HepG2 (cell line): ENCODE data around the gene CPLANE1.

Experiments used
- BHLHE40 ChIP-seq: IDR thresholded peaks from 2 replicates; pipeline ENCODE4 v1.6.1; 2011; ENCODE audit warnings: low read length, improper control_type of control experiment
- CTCF ChIP-seq: sonication (generic); formaldehyde crosslinking; IDR thresholded peaks from 2 replicates; pipeline ENCODE4 v1.5.0; 2020; ENCODE audit warnings: mild to moderate bottlenecking, missing genetic modification reagents, moderate library complexity
- ESRRA ChIP-seq: sonication (generic); formaldehyde crosslinking; IDR thresholded peaks from 2 replicates; pipeline ENCODE4 v1.5.1; 2020; ENCODE audit warnings: mild to moderate bottlenecking, low read depth, missing genetic modification reagents
- KAT8 ChIP-seq: IDR thresholded peaks from 2 replicates; pipeline ENCODE4 v1.6.1; 2016; ENCODE audit warnings: missing genetic modification reagents, missing compliant biosample characterization
- RBAK ChIP-seq: sonication (generic); formaldehyde crosslinking; IDR thresholded peaks from 2 replicates; pipeline ENCODE4 v1.5.1; 2020; ENCODE audit warnings: mild to moderate bottlenecking, missing genetic modification reagents
- SP1 ChIP-seq, 2 experiments: fragments of 450-650 bp in 1 of 2; sonication (generic) in 1 of 2; formaldehyde crosslinking in 1 of 2; IDR thresholded peaks; 2 replicates each; pipeline versions ENCODE4 v1.4.0 to v1.6.1; 2016 to 2020; ENCODE audit warnings: missing genetic modification reagents in 1 of 2
- ZNF224 ChIP-seq: sonication (generic); formaldehyde crosslinking; IDR thresholded peaks from 2 replicates; pipeline ENCODE4 v1.5.0; 2020; ENCODE audit warnings: mild to moderate bottlenecking, missing genetic modification reagents
- TF ChIP-seq, protein P1 (sequence below): sonication (generic); formaldehyde crosslinking; IDR thresholded peaks from 2 replicates; pipeline ENCODE4 v1.4.0; 2020; ENCODE audit warnings: missing genetic modification reagents
- TF ChIP-seq, protein P2 (sequence below), 2 experiments: sonication (generic) in 1 of 2; formaldehyde crosslinking in 1 of 2; IDR thresholded peaks; 2 replicates each; pipeline versions ENCODE4 v1.4.0 to v1.6.1; 2018 to 2020; ENCODE audit warnings: missing genetic modification reagents in 2 of 2, borderline replicate concordance in 1 of 2, low read depth in 1 of 2, mild to moderate bottlenecking in 1 of 2, missing biosample characterization in 1 of 2

GRCh38 chr5:37170856-37171255 lies 78.3 kb downstream of the CPLANE1 start:
- TF ChIP-seq, protein P1, sequence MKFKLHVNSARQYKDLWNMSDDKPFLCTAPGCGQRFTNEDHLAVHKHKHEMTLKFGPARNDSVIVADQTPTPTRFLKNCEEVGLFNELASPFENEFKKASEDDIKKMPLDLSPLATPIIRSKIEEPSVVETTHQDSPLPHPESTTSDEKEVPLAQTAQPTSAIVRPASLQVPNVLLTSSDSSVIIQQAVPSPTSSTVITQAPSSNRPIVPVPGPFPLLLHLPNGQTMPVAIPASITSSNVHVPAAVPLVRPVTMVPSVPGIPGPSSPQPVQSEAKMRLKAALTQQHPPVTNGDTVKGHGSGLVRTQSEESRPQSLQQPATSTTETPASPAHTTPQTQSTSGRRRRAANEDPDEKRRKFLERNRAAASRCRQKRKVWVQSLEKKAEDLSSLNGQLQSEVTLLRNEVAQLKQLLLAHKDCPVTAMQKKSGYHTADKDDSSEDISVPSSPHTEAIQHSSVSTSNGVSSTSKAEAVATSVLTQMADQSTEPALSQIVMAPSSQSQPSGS (CRISPR knock-in tag), result no peak
- TF ChIP-seq RBAK (CRISPR knock-in tag), result no peak
- no peak for TF ChIP-seq SP1 (IDR thresholded peaks at IDR 0.05)
- no peak for TF ChIP-seq SP1 (CRISPR knock-in tag; IDR thresholded peaks at IDR 0.05)
- no peak for TF ChIP-seq ESRRA (CRISPR knock-in tag)
- TF ChIP-seq BHLHE40, result no peak
- no peak for TF ChIP-seq ZNF224 (CRISPR knock-in tag)
- TF ChIP-seq CTCF (CRISPR knock-in tag), result no peak
- no peak for TF ChIP-seq KAT8 (CRISPR knock-in tag)
- TF ChIP-seq, protein P2, sequence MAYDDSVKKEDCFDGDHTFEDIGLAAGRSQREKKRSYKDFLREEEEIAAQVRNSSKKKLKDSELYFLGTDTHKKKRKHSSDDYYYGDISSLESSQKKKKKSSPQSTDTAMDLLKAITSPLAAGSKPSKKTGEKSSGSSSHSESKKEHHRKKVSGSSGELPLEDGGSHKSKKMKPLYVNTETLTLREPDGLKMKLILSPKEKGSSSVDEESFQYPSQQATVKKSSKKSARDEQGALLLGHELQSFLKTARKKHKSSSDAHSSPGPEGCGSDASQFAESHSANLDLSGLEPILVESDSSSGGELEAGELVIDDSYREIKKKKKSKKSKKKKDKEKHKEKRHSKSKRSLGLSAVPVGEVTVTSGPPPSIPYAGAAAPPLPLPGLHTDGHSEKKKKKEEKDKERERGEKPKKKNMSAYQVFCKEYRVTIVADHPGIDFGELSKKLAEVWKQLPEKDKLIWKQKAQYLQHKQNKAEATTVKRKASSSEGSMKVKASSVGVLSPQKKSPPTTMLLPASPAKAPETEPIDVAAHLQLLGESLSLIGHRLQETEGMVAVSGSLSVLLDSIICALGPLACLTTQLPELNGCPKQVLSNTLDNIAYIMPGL (CRISPR knock-in tag; IDR thresholded peaks at IDR 0.05; ENCODE audit: borderline replicate concordance in 1 of 2, low read depth in 1 of 2), result no peak
